Fibroblast of upper back skin (primary cell): ENCODE measurements around the gene FBXO11.

ENCODE experiments used
- DNase-seq: peaks from one replicate; pipeline ENCODE4 v3.0.0-alpha.2; 2013

Gene FBXO11

GRCh38 chr2:47783486-47784351 lies 122.6 kb downstream of the FBXO11 start:
- peak; percentile 48 for DNase-seq

- peak; percentile 86 for DNase-seq
These were observed 123.4 kb downstream of the FBXO11 start, which contains the start of gene MSH6 for GRCh38 chr2:47782671-47783485. TSS of gene MSH6 (plus strand) at chr2:47783145. CDS start at chr2:47783234, 89 bp downstream.

GRCh38 chr2:47782381-47782670 lies 124.0 kb downstream of the FBXO11 start:
- no peak for DNase-seq

GRCh38 chr2:47779426-47779790 lies 126.9 kb downstream of the FBXO11 start:
- no peak for DNase-seq

- DNase-seq: no peak
These were observed 127.4 kb downstream of the FBXO11 start for GRCh38 chr2:47778698-47779425.

- no peak for DNase-seq
These were observed 128.9 kb downstream of the FBXO11 start for GRCh38 chr2:47777277-47777937.

- DNase-seq: no peak
These were observed 131.7 kb downstream of the FBXO11 start for GRCh38 chr2:47774567-47774966.

GRCh38 chr2:47772343-47772742 lies 134.0 kb downstream of the FBXO11 start:
- no peak for DNase-seq

GRCh38 chr2:47771211-47771610 lies 135.1 kb downstream of the FBXO11 start:
- peak; percentile 78 for DNase-seq

GRCh38 chr2:47769318-47769717 lies 137.0 kb downstream of the FBXO11 start:
- DNase-seq: no peak

GRCh38 chr2:47767880-47768609 lies 138.3 kb downstream of the FBXO11 start:
- peak; percentile 29 for DNase-seq

GRCh38 chr2:47767497-47767844 lies 138.8 kb downstream of the FBXO11 start:
- DNase-seq: no peak

- no peak for DNase-seq
These were observed 154.4 kb downstream of the FBXO11 start for GRCh38 chr2:47751856-47752414.

GRCh38 chr2:47747878-47748277 lies 158.4 kb downstream of the FBXO11 start:
- DNase-seq: no peak

GRCh38 chr2:47744074-47744473 lies 162.2 kb downstream of the FBXO11 start:
- DNase-seq: no peak

GRCh38 chr2:47741637-47742036 lies 164.7 kb downstream of the FBXO11 start:
- DNase-seq: no peak

GRCh38 chr2:47741101-47741500 lies 165.2 kb downstream of the FBXO11 start:
- DNase-seq: no peak
